ENCODE results near the gene DAAM1.

DNA sequence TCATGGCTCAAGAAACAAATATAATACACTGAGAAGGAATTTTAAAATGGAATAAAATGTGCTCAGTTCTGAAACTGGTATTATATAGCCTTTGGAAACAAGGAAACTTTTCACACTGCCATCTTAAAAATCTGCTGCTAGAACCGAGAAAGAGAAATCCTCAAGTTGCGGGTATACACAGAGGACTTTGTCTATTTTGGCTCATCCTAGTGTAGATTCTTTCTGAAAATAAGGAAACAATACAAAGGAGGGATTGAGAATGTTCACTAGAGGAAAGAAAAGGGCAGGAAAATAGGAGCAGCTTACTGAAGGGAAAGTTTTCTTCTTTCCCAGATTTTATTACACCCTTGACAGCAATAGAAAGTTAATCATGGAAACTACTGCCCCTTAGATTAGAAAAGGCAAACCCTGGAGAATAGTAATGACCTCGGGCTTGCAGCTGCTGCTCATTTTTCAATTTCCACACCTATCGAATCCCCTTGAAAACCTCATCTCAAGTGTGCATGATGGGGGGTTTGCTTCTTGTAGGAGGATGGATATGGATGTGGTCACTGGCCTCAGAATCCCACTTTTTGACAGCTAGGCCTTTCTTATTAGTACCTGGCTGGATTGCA lies 104.6 kb downstream of the DAAM1 start:
- no peak for TF ChIP-seq POLR2A (IDR thresholded peaks at IDR 0.05)
- TF ChIP-seq, protein P1, sequence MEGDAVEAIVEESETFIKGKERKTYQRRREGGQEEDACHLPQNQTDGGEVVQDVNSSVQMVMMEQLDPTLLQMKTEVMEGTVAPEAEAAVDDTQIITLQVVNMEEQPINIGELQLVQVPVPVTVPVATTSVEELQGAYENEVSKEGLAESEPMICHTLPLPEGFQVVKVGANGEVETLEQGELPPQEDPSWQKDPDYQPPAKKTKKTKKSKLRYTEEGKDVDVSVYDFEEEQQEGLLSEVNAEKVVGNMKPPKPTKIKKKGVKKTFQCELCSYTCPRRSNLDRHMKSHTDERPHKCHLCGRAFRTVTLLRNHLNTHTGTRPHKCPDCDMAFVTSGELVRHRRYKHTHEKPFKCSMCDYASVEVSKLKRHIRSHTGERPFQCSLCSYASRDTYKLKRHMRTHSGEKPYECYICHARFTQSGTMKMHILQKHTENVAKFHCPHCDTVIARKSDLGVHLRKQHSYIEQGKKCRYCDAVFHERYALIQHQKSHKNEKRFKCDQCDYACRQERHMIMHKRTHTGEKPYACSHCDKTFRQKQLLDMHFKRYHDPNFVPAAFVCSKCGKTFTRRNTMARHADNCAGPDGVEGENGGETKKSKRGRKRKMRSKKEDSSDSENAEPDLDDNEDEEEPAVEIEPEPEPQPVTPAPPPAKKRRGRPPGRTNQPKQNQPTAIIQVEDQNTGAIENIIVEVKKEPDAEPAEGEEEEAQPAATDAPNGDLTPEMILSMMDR (IDR thresholded peaks at IDR 0.05): no peak
- no peak for TF ChIP-seq POLR2AphosphoS5 (IDR thresholded peaks at IDR 0.05)
- no peak for TF ChIP-seq EP300 (IDR thresholded peaks at IDR 0.05)

Data from upper lobe of left lung (tissue), 4 donors.